Mammary epithelial cell (primary cell): ENCODE results near the gene BMP3.

ENCODE experiments used
- EZH2 ChIP-seq: IDR thresholded peaks from 2 replicates; pipeline ENCODE4 v1.6.1; 2012; ENCODE audit warnings: low read length, inconsistent platforms, borderline replicate concordance
- TF ChIP-seq, protein P1 (sequence below), 2 donors: IDR thresholded peaks in 1 of 2; conservative IDR thresholded peaks in 1 of 2; 2 replicates each; pipeline ENCODE4 v1.5.1; 2011 to 2012; ENCODE audit warnings: inconsistent platforms in 2 of 2, low read length in 2 of 2, mild to moderate bottlenecking in 2 of 2, control low read depth in 1 of 2, low read depth in 1 of 2; ENCODE audit not compliant: insufficient read depth in 1 of 2; ENCODE audit errors: extremely low read depth in 1 of 2

DNA sequence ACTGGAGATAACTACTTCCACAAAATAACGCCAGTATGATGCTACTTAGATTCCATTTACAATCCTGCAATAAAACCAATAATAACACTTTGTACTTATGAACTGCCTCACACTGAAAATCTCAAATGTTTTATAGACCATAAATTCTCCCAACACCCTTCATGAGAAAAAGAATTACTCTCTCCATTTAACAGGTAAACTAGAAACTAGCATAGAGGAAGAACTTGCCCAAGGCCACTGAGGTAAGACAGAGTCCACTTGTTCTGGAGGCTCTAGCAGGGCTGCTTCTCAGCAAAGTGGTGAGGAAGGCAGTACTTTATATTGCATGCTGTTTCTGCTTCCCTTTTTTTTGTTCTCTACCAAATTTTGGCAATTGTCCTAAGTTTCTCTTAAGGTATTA, 11.5 kb upstream of the BMP3 start:
- TF ChIP-seq, protein P1, sequence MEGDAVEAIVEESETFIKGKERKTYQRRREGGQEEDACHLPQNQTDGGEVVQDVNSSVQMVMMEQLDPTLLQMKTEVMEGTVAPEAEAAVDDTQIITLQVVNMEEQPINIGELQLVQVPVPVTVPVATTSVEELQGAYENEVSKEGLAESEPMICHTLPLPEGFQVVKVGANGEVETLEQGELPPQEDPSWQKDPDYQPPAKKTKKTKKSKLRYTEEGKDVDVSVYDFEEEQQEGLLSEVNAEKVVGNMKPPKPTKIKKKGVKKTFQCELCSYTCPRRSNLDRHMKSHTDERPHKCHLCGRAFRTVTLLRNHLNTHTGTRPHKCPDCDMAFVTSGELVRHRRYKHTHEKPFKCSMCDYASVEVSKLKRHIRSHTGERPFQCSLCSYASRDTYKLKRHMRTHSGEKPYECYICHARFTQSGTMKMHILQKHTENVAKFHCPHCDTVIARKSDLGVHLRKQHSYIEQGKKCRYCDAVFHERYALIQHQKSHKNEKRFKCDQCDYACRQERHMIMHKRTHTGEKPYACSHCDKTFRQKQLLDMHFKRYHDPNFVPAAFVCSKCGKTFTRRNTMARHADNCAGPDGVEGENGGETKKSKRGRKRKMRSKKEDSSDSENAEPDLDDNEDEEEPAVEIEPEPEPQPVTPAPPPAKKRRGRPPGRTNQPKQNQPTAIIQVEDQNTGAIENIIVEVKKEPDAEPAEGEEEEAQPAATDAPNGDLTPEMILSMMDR (conservative IDR thresholded peaks at IDR 0.05 in 1 of 2, IDR thresholded peaks at IDR 0.05 in 1 of 2; ENCODE audit: extremely low read depth in 1 of 2, insufficient read depth in 1 of 2, low read depth in 1 of 2, low read length in 2 of 2), result no peak
- TF ChIP-seq EZH2, result no peak
